ENCODE measurements around the gene STAT5A. TPM values are rescaled to one million over a fixed set of nuclear protein-coding genes. Genes with fewer than 3 reads are reported as not detected.

The STAT5A gene
- total and polyA plus RNA-seq, 9 of the 15 experiments (the other 6 are each of a cell fraction or from before 2014, with no cell fraction given) = 79.9 to 415 (median 196) TPM

- TF ChIP-seq ZNF592 (IDR thresholded peaks at IDR 0.05) (peak; percentile 69), THRAP3 (IDR thresholded peaks at IDR 0.05; ENCODE audit: borderline replicate concordance) (no peak), EWSR1 (IDR thresholded peaks at IDR 0.05; ENCODE audit: borderline replicate concordance, low read depth, partially characterized antibody) (no peak), ZNF778 (CRISPR knock-in tag; IDR thresholded peaks at IDR 0.05) (no peak), TCF7L2 (IDR thresholded peaks at IDR 0.05; ENCODE audit: low read depth, low read length) (no peak), SMAD3 (CRISPR knock-in tag; conservative IDR thresholded peaks at IDR 0.05) (no peak), TFAM (CRISPR knock-in tag; conservative IDR thresholded peaks at IDR 0.05) (no peak), IRF2 (CRISPR knock-in tag; IDR thresholded peaks at IDR 0.05) (no peak), PKNOX1 (IDR thresholded peaks at IDR 0.05) (no peak), ZBTB40 (IDR thresholded peaks at IDR 0.05) (no peak), ZBTB40 (CRISPR knock-in tag; IDR thresholded peaks at IDR 0.05) (no peak)
Measured at GRCh38 chr17:42286411-42287221, 1.7 kb upstream of the STAT5A start (continued).

All from K562 (cell line).